Endothelial cell (in vitro differentiated cells): ENCODE results near the gene VDR. TPM values are rescaled to one million over a fixed set of nuclear protein-coding genes. Genes with fewer than 3 reads are reported as not detected.

Experiments used
- DNase-seq: peaks from one replicate; pipeline ENCODE4 v3.0.0; 2021; ENCODE audit warnings: low spot score
- H3K27ac Mint-ChIP-seq: one replicate; pipeline ENCODE4 v1.8.0; 2021; ENCODE audit warnings: mixed read lengths, inconsistent platforms; ENCODE audit not compliant: unreplicated experiment
- H3K27me3 Mint-ChIP-seq: one replicate; pipeline ENCODE4 v1.8.0; 2021; ENCODE audit warnings: mild to moderate bottlenecking, moderate library complexity, mixed read lengths, inconsistent platforms; ENCODE audit not compliant: unreplicated experiment
- H3K36me3 Mint-ChIP-seq: one replicate; pipeline ENCODE4 v1.8.0; 2021; ENCODE audit warnings: mild to moderate bottlenecking, low read depth, mixed read lengths, inconsistent platforms; ENCODE audit not compliant: unreplicated experiment
- H3K4me1 Mint-ChIP-seq: one replicate; pipeline ENCODE4 v1.8.0; 2021; ENCODE audit warnings: mild to moderate bottlenecking, mixed read lengths, inconsistent platforms; ENCODE audit not compliant: unreplicated experiment
- H3K4me3 Mint-ChIP-seq: one replicate; pipeline ENCODE4 v1.8.0; 2021; ENCODE audit warnings: mild to moderate bottlenecking, mixed read lengths, inconsistent platforms; ENCODE audit not compliant: unreplicated experiment
- H3K9me3 Mint-ChIP-seq: one replicate; pipeline ENCODE4 v1.8.0; 2021; ENCODE audit warnings: mixed read lengths, inconsistent platforms; ENCODE audit not compliant: unreplicated experiment
- CTCF ChIP-seq: fragments of 200-600 bp; sonication (generic); IDR thresholded peaks from one replicate; pipeline ENCODE4 v1.5.0; 2021; ENCODE audit warnings: antibody characterized with exemption; ENCODE audit not compliant: unreplicated experiment
- total RNA-seq: library from RNA; stranded (reverse); fragmentation: NEBNext Ultra II Directional; extraction: Animal tissue kit (Norgen Biotek cat#: 25700); gene quantifications from one replicate; pipeline ENCODE4 v1.2.1, GENCODE V29; 2021; ENCODE audit not compliant: unreplicated experiment

VDR gene
- total RNA-seq, 1 donor from 2014 or later = 2.3 TPM

GRCh38 chr12:47863467-47863866 lies 41.3 kb downstream of the VDR start:
- H3K4me3 Mint-ChIP-seq = no peak overlapping the region
- peaks cover 8% of the 10 kb centered on the region for H3K27me3 Mint-ChIP-seq
- no peak for DNase-seq
- TF ChIP-seq CTCF = no peak
- H3K4me1 Mint-ChIP-seq = no peaks in the 10 kb centered on the region
- no peak overlapping the region for H3K27ac Mint-ChIP-seq
- H3K36me3 Mint-ChIP-seq = peaks cover 5% of the 10 kb centered on the region
- H3K9me3 Mint-ChIP-seq = no peaks in the 10 kb centered on the region

- Mint-ChIP-seq H3K4me3 (no peak overlapping the region), H3K4me1 (no peaks in the 10 kb centered on the region), H3K27me3 (peaks cover 8% of the 10 kb centered on the region), H3K27ac (no peak overlapping the region), H3K9me3 (no peaks in the 10 kb centered on the region), H3K36me3 (peaks cover 5% of the 10 kb centered on the region)
- DNase-seq = no peak
- no peak for TF ChIP-seq CTCF
Measured at GRCh38 chr12:47862881-47863280, 41.9 kb downstream of the VDR start.

- peaks cover 8% of the 10 kb centered on the region for H3K27me3 Mint-ChIP-seq
- no peak overlapping the region for H3K4me3 Mint-ChIP-seq
- H3K4me1 Mint-ChIP-seq = no peaks in the 10 kb centered on the region
- TF ChIP-seq CTCF = no peak
- H3K36me3 Mint-ChIP-seq = peaks cover 5% of the 10 kb centered on the region
- DNase-seq = no peak
- no peaks in the 10 kb centered on the region for H3K9me3 Mint-ChIP-seq
- no peak overlapping the region for H3K27ac Mint-ChIP-seq
Measured at GRCh38 chr12:47862167-47862750, 42.5 kb downstream of the VDR start.

GRCh38 chr12:47860873-47861272 lies 43.9 kb downstream of the VDR start:
- no peak overlapping the region for H3K27ac Mint-ChIP-seq

More at GRCh38 chr12:47860873-47861272, 43.9 kb downstream of the VDR start:
- no peak for DNase-seq
- Mint-ChIP-seq H3K4me1 (no peaks in the 10 kb centered on the region), H3K9me3 (no peaks in the 10 kb centered on the region), H3K4me3 (no peak overlapping the region), H3K36me3 (peaks cover 5% of the 10 kb centered on the region), H3K27me3 (peaks cover 10% of the 10 kb centered on the region)
- no peak for TF ChIP-seq CTCF
